ENCODE measurements around the gene MOB2. TPM values are rescaled to one million over a fixed set of nuclear protein-coding genes. Genes with fewer than 3 reads are reported as not detected.

The MOB2 gene
- polyA plus RNA-seq, 4 donors = 27.0 to 35.0 (median 29.1) TPM

DNA sequence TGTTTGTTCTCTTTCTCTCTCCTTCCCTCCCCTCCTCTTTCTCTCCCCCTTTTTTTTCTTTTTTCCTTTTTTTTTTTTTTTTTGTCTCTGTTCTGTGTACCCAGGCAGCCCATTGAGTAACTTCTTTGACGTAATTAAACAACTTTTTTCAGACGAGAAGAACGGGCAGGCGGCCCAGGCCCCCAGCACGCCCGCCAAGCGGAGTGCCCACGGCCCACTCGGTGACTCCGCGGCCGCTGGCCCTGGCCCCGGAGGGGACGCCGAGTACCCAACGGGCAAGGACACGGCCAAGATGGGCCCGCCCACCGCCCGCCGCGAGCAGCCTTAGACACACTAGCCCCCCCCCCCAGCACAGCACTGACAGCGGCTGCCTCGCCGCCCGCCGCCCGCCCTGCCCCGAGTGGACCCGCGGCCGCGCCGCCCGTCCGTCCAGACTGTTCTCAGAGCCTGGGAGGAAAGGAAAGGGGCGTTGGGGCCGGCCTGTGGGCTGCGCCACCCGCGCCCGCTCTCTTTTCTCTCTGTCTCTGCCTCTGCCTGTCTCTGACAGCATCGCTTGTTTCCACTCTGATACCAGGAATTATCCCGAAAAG, 26.1 kb downstream of the MOB2 start:
- DNase-seq (ENCODE audit: low read depth in 4 of 4, low spot score in 3 of 4) = no peak

DNA sequence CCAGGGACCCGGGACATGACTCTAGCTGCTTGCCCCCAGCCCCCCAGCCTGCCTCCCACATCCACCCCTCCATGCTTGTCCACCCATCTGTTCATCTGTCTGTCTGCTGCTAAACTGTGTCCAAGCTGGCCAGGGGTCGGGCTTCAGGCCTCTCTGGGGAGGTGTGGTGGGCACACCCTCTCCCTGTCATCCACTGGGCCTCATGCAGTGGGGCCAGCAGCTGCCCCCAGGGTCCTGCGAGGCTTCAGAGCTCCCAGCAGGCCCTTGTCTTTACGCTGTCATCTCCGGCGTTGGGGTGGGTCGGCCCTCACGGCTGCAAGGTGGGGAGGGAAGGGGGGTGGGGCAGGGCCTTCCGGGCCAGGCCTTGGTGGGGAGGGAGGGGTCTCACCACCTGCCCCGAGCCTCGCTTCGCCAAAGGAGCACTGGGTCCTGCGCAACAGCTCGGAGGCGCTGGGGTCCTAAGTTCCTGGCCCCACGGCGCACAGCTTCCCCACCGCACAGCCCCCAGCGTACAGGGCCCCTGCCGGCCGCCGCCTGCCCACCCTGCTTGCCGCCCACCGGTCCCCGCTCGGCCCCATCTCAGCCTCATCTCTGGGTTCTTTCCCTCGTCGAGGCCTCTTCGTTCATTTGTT, 26.7 kb downstream of the MOB2 start:
- no peak for DNase-seq (ENCODE audit: low read depth in 4 of 4, low spot score in 3 of 4)

DNA sequence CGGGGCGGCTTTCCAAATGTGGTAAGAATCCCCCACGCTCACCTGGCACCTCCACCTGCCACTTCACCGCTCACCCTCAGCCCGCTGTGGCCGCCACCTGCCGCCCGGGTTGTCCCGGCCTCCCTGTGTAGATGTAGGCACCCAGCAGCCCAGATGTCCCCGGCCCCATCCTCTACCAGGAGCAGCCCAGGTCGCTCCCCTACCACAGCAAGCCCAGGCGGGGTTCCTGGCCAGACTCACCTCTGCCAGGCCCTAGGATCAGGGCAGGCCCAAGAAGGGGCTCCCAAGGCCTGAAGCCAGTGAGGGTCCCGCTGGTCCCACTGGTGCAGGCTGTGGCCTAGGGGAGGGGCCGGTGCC, 27.4 kb downstream of the MOB2 start:
- no peak for DNase-seq (ENCODE audit: low read depth in 4 of 4, low spot score in 3 of 4)

DNA sequence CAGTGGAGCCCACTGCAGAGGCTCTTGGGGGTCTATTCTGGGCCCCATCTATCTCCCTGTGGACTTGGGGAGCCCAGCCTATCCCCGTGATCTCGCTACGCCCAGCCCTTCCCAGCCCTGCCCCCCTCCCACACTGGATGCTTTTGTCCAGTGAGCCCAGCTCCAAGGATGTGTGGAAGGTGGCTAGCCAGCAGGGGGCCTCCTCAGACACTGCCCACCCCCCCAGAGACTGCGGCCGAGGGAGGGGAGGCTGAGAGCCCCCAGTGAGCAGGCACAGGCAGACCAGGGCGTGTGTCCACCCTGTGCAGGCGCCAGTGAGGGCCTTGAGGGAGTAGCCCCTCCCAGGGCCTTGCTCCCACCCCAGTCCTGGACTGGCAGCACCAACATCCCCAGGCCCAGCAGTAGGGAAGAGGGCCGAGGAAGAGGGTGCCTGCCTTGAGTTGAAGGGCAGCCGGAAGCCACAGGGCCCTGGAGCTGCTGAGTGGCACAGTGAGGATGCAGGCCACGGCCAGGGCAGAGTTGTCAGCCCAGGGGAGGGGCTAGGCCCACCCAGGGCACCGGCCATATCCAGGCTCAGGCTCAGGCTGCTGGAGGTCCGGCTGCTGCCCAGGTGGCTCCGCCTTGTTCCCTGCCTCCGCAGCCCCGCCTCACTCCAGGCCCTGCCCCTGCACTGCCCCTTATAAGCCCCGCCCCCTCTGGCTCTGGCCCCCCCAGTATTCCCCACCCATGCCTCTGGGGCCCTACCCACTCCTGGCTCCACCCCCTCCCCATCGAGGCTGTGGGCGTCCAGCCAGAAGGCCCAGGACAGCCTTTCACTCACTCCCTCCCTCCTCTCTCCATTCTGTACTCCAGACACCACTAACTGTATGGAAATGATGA, 28.0 kb downstream of the MOB2 start:
- DNase-seq (ENCODE audit: low read depth in 4 of 4, low spot score in 3 of 4) = peak in 2 of 4 donors; percentile 49

DNA sequence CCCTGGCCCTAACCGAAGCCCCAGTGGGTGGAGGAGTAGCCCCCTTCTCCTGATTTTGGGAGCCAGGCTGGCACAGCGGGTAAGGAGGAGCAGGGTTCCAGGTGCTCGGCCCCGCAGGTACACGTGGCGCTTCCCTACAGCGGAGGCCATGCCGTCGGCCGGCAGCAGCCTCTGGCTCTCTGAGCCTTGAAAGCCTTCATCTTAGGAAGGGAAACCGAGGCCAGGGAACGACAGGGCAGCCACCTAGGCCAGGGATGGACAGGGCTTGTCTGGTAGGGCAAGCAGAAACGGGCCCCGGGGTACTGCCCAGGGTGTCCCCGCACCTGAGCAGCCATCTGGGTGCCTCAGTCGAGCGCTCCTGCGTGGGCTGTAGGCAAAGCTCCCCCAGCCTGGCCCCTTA, 28.7 kb downstream of the MOB2 start:
- no peak for DNase-seq (ENCODE audit: low read depth in 4 of 4, low spot score in 3 of 4)

DNA sequence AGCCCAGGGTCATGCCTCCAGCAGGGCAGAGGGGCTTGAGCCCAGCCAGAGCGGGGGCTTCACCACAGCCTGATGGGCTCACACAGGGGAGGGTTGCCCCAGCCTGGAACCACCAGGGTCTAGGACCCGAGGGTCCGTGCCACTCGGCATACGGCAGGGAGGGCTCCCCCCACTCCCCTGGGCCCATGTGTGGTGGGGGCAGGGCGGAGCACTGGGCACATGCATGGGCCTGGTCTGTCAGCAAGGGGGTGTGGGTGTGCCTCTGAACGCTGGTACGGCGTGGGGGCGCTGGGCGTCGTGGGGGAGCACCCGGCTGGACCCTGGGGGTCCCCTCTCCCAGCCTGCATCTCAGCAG, 29.3 kb downstream of the MOB2 start:
- no peak for DNase-seq (ENCODE audit: low read depth in 4 of 4, low spot score in 3 of 4)

DNA sequence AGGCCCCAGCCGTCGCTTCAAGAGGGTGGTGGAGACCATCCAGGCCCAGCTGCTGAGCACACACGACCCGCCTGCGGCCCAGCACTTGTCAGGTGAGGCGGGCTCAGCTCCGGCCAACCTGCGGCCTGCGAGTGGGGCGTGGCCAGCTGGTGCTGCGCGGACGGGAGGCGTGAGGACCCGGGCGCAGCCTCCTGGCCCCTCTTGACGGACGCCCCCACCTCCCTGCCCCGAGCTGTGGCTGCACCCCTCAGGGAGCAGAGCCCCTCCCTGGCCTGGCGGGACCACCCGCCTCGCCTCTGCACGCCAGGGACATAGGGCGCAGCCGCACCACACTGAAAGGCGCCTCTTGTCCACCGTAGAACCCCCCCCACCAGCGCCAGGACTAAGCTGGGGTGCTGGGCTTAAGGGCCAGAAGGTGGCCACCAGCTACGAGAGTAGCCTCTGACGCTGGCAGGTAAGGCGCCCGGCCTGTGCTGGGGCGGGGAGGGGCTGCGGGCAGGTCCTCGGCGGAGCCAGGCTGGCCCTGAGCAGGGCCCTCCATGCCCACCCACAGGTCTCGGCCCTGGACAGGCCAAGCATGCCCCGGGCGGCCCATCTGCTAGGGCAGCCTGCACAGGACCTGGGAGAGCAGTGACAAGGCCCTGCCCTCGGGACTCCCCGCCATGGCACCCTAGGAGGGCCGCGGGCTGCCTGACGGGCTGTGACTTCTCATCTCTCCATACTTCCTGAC, 29.8 kb downstream of the MOB2 start:
- DNase-seq (ENCODE audit: low read depth in 4 of 4, low spot score in 3 of 4) = no peak

DNA sequence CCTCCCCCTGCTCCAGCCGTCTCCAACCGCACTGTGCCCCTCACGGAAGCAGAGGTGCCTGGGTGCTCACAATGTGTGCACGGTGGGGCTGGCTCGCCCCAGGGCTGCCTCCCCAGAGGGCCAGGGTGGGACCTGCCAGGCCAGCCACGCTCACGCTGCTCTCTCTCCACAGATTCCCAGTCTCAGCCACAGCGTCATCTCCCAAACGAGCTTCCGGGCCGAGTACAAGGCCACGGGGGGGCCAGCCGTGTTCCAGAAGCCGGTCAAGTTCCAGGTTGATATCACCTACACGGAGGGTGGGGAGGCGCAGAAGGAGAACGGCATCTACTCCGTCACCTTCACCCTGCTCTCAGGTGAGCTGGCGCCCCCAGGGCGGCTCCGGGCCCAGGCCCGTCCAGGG, 30.4 kb downstream of the MOB2 start:
- DNase-seq (ENCODE audit: low read depth in 4 of 4, low spot score in 3 of 4) = no peak

DNA sequence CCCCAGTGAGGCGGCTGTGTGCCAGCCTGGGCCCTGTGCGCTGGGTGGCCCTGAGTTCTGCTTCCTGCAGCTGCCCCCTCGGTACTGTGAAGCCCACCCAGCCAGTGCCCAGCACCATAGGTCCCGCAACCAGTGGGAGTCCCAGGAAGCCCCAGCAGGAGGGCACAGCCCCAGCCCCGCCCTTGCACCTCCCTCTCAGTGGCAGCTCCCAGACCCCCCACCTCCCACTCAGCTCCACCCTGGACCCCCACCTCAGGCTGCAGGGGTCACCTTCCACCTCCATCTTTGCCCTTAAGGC, 30.9 kb downstream of the MOB2 start:
- no peak for DNase-seq (ENCODE audit: low read depth in 4 of 4, low spot score in 3 of 4)

DNA sequence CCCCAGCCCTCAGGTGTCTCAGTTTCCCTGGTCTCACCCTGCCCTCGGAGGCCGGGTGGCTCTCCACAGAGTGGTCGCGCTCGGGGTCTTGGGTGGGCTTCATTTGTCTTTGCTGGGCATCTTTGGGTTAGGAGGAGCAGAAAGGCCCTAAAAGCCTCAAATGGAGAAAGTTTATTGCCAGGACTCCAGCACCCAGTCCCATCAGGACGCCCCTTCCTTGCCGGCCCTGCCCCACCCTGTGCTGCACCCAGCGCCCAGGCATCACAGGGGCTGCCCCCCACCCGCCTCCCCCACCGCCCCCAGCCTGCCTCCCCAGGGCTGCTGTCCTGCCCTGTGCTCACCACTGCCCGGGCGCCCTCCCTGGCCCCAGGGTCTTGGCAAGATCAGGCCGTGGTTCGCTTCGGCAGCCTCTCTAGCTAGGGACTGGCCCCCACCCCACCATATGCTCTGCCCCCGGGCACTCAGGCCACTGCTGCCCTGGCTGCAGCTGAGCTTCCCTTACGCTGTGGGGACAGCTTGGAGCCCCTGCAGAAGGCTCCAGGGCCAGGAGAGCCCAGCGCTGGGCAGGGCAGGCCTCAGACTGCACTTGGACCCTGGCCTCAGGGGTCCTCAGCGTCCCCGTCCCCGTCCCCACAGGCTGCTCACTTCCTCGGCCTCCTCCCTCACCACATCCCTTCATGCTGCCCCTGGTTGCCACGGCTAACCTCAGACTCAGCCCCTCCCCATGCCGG, 31.4 kb downstream of the MOB2 start:
- no peak for DNase-seq (ENCODE audit: low read depth in 4 of 4, low spot score in 3 of 4)

DNA sequence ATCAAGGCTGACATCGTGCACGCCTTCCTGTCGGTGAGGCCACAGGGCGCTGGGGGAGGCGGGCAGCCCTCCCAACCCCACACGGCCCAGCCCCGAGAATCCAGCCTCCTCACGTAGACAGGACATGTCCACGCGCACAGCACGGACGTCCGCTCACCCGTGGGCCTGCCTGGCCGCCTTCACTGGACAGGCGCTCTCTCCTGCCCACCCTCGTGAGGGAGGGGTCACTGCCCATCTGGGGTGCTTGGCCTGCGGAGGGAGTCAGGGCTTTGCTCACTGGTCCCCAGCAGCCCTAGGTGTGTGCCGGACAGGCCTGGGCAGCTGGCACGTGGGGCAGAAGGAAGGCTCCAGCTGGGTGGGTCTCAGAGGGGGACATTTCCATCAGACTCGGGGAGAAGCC, 32.0 kb downstream of the MOB2 start:
- DNase-seq (ENCODE audit: low read depth in 4 of 4, low spot score in 3 of 4) = no peak

DNA sequence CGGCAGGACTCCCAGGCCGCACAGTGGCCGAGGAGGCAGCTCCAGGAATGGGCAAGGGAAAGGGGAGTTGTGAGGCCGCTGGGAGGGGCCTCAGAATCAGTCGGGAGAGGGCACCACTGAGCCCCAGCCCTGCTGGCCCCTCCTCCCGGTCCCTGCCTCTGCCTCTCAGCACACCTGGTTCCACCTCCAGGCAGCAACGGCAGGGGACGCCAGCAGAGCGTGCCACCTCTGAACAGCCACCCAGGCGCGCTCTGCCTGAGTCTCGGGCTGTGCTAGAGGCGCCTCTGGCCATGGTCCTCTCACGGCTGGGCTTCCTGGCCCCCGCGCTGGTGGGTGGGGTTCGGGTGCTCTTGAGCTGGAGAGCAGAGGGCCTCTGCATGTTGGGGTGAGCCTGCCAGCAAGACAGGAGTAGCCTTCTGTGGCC, 33.0 kb downstream of the MOB2 start:
- no peak for DNase-seq (ENCODE audit: low read depth in 4 of 4, low spot score in 3 of 4)

DNA sequence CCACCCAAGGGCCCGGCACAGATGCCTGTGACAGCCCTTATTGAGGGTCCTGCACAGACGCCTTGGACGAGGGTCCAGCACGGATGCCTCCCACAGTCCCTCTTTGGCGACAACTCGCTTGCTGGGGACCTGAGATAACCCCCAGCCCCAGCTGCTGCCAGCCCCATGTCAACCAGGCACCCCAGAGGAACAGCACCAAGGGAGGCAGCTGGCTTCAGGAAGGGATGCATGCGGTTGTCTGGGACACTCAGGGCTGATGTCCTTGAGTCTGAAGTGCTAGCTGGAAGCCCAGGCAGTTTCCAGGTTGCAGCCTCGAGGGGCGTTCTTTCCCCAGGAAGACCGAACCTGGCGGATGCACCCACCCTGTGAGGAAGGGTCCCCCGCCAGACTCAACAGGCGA, 33.8 kb downstream of the MOB2 start:
- no peak for DNase-seq (ENCODE audit: low read depth in 4 of 4, low spot score in 3 of 4)

DNA sequence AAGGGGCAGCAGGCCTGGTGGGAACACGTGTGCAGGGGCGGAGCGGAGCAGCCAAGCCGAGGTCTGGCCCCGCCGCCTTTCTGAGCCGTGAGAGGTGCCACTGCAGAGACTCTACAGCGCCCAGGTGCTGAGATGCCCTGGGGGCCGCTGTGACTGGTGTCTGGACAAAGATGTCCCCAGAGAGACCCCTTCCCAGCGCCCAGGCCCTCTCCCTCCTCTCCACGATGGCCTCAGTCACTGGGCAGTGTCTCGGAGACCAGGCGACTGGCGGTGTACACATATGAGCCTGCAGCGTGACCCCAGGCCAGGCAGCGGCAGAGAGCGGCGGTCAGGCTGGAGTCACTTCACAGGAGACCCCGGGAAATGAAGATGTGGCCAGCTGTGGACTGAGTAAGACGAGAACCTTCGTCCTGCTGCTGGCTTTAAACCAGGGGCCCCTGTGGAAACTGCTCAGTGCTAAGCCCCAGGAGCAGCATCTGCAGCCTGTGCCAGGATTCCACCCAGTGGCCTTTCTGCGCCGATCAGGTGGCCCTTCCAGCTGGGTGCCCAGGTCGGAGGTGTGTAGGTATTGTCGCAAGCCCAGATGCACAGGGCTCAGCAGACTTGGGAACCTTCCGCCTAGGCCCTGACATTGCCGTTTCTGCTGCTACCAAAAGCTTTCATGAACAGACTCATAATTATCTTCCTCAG, 34.7 kb downstream of the MOB2 start:
- no peak for DNase-seq (ENCODE audit: low read depth in 4 of 4, low spot score in 3 of 4)

DNA sequence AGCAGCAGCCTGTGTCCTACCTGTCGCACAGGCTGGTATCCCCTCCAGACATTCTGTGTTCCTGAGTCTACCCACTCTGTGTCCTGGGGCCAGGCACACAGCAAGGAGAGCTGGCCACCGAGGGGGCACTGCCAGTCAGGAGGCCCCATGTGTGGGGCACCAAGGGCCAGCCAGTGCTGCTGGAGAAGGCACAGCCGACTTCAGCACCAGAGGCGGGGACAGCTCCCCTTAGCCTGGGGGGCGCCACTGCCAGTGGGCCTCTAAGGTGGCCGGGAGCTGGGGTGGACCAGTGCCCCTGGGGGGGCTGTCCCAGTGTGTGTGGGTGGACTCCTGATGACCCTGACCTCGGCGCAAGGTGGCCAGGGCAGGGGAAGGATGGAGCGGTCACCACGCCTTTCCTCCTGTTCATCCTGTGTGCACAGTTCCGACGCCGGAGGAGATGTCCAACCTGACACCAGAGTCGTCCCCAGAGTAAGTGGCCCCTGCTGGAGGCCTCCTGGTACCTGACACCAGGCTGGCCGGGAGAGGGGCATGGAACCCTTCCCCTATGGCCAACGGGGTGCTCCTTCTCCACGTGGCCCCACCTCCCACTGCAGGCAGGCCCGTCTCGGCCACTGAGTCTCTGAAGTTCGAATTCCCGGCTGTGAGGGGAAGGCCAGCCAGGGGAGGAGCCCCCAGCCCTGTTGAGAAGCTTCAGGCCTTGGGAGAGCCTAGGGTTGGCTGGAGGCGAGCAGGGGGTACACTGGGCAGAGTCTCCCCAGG, 35.4 kb downstream of the MOB2 start:
- DNase-seq (ENCODE audit: low read depth in 4 of 4, low spot score in 3 of 4) = no peak

DNA sequence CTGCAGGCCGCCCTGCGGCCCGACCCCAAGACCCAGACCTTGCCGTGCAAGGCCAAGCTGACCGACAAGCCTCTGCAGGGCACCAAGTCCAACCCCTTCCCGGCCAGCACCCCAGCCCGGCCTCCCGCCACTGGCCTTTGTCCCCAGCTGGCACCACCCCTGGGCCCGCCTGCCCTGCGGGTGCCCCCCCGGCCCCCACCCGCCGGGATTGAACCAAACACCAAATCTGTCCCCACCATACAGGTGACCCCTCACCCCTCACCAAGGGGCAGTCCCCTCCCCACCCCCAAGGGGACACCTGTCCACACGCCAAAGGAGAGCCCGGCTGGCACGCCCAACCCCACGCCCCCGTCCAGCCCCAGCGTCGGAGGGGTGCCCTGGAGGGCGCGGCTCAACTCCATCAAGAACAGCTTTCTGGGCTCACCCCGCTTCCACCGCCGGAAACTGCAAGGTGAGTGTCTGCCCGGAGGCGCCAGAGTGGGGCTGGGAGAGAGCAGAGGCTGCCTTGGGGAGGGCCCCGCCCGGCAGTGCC, 36.2 kb downstream of the MOB2 start:
- DNase-seq (ENCODE audit: low read depth in 4 of 4, low spot score in 3 of 4) = no peak

DNA sequence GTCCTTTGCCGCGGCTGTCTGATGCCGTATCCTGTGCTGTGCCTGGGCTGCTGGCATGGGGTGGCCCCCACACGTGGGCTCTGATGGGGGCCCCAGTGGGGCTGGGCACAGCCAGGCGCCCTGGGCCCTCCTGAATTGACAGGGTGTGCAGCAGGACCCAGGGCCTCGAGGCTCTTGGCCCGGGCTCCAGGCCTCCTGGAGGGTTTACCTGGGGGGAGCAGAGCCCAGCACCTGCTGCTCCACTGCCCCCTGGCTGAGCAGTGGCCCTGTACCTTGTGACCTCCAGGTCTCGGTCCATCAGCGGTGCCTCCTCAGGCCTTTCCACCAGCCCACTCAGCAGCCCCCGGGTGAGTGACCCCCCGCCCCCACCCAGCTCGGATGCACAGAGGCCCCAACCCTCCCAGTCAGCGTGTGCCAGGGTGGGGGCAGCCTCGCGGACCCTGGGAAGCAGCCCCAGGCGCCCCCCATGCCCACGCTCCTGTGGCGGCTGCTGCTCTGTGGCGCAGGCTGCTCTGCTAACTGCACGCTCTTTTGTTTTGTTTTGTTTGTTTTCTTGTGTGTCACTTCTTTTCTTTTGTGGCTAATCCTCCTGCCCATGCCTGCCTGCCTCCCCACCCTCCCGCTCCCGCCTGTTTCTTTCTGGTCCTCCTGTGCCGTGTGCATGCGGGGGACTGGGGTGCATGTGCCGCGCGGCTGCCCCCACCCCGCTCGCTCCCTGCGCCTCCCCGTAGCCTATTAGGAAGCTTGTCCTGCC, 36.9 kb downstream of the MOB2 start:
- DNase-seq (ENCODE audit: low read depth in 4 of 4, low spot score in 3 of 4) = no peak

DNA sequence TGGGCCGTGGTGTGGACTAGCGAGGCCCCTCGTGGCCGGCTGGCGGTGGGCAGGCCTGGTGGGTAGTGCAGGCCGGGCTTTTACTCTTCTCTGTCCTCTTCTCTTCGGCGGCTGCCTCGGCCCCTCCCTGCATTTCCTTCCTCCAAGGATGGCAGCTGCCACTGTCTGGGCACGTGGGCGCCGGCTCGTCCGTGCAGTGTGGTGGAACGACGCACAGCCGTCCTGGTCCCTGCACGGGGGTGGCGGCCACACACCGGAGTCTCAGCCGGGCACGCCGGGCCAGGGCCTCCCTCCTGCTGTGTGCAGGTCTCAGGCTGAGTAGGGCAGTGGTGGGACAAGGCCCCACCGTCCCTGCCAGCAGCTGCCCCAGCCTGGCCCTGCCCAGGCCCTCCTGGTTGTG, 37.7 kb downstream of the MOB2 start:
- no peak for DNase-seq (ENCODE audit: low read depth in 4 of 4, low spot score in 3 of 4)
